ENCODE measurements around the gene MARCKSL1. TPM values are rescaled to one million over a fixed set of nuclear protein-coding genes. Genes with fewer than 3 reads are reported as not detected.
A peak's percentile ranks its signal among the peaks of the same experiment; 100 is the strongest.

MARCKSL1 gene
- polyA plus RNA-seq, 3 donors: 13.9 to 150 (median 40.3) TPM

DNA sequence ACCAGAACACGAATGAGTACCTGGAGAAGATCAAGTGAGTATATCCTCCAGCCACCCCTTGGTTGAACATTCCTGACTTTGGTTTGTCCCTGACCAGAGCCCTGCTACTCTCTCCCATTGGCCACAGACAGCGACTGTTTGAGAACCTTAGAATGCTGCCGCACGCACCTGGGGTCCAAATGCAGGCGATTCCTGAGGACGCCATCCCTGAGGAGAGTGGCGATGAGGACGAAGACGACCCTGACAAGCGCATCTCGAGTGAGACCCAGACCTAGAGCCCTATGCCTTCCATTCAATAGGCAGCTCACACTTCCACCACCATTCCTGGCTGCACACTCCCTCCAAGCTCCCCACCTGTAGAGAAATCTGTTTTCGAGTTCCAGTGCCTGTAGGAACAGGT, 4.5 kb downstream of the MARCKSL1 start:
- TF ChIP-seq, protein P1, sequence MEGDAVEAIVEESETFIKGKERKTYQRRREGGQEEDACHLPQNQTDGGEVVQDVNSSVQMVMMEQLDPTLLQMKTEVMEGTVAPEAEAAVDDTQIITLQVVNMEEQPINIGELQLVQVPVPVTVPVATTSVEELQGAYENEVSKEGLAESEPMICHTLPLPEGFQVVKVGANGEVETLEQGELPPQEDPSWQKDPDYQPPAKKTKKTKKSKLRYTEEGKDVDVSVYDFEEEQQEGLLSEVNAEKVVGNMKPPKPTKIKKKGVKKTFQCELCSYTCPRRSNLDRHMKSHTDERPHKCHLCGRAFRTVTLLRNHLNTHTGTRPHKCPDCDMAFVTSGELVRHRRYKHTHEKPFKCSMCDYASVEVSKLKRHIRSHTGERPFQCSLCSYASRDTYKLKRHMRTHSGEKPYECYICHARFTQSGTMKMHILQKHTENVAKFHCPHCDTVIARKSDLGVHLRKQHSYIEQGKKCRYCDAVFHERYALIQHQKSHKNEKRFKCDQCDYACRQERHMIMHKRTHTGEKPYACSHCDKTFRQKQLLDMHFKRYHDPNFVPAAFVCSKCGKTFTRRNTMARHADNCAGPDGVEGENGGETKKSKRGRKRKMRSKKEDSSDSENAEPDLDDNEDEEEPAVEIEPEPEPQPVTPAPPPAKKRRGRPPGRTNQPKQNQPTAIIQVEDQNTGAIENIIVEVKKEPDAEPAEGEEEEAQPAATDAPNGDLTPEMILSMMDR (IDR thresholded peaks at IDR 0.05): no peak
- H4K20me1 ChIP-seq (ENCODE audit: insufficient read depth, low read length): peaks cover 55% of the 10 kb centered on the region
- no peaks in the 10 kb centered on the region for H3K9me3 ChIP-seq (replicated peaks in 1 of 2; ENCODE audit: control insufficient read depth in 1 of 2, insufficient read depth in 1 of 2, low read length in 2 of 2)
- peaks cover 68 to 77% of the 10 kb centered on the region in 2 donors for H3K36me3 ChIP-seq (replicated peaks in 1 of 2; ENCODE audit: control insufficient read depth in 1 of 2, insufficient read depth in 2 of 2, low read length in 2 of 2)
- peaks cover 13% of the 10 kb centered on the region for H3K4me1 Mint-ChIP-seq
- DNase-seq: no peak
- H3K27ac ChIP-seq (ENCODE audit: low read depth in 1 of 2, low read length in 2 of 2): no peak overlapping the region
- H3K27me3 ChIP-seq (ENCODE audit: control insufficient read depth in 2 of 2, insufficient read depth in 2 of 2, low read length in 2 of 2): peaks cover 7 to 15% of the 10 kb centered on the region in 2 donors
- no peaks in the 10 kb centered on the region for H3K79me2 ChIP-seq (ENCODE audit: insufficient read depth, low read length)
- peaks cover 15 to 17% (median 17%) of the 10 kb centered on the region in 3 donors for H3K27me3 Mint-ChIP-seq (ENCODE audit: low read depth in 3 of 3)
- H3K9me3 Mint-ChIP-seq: peaks cover 0 to 6% (median 3%) of the 10 kb centered on the region in 7 donors
- H2AFZ ChIP-seq (ENCODE audit: insufficient read depth, low read depth, low read length, poor library complexity, severe bottlenecking): no peak overlapping the region
- no peak overlapping the region for H3K4me2 ChIP-seq (replicated peaks; ENCODE audit: extremely low read depth, low read length, poor library complexity, severe bottlenecking)
- H3K36me3 Mint-ChIP-seq: peaks cover 78 to 80% of the 10 kb centered on the region in 2 donors
- peak overlapping the region in 1 of 7 donors; percentile 75 for H3K27ac Mint-ChIP-seq
- no peak overlapping the region for H3K4me3 Mint-ChIP-seq
- no peak overlapping the region for H3K9ac ChIP-seq (ENCODE audit: insufficient read depth, low read length, poor library complexity, severe bottlenecking)
- intact Hi-C loops (cut with micrococcal nuclease): loop anchor here in 1 of 2 donors (5.0 kb wide), 1 partner anchor 41 kb away; no protein-coding TSS in a partner anchor
- 98% methylated on average over 9 of the region's 12 CpGs for WGBS (ENCODE audit: insufficient coverage)
- H3K4me1 ChIP-seq (ENCODE audit: control insufficient read depth in 1 of 2, insufficient read depth in 2 of 2, low read length in 2 of 2): peaks cover 12 to 23% of the 10 kb centered on the region in 2 donors
- H3K4me3 ChIP-seq (replicated peaks in 1 of 3; ENCODE audit: low read depth in 2 of 3, low read length in 3 of 3): no peak overlapping the region

- Mint-ChIP-seq H3K9me3 (peaks cover 0 to 6% (median 3%) of the 10 kb centered on the region in 7 donors), H3K4me1 (peaks cover 13% of the 10 kb centered on the region), H3K4me3 (no peak overlapping the region), H3K36me3 (peaks cover 85% of the 10 kb centered on the region in 2 donors), H3K27ac (no peak overlapping the region), H3K27me3 (ENCODE audit: low read depth in 3 of 3) (peaks cover 15 to 17% (median 17%) of the 10 kb centered on the region in 3 donors)
- Histone ChIP-seq H3K27ac (ENCODE audit: low read depth in 1 of 2, low read length in 2 of 2) (no peak overlapping the region), H3K9me3 (replicated peaks in 1 of 2; ENCODE audit: control insufficient read depth in 1 of 2, insufficient read depth in 1 of 2, low read length in 2 of 2) (no peaks in the 10 kb centered on the region), H3K79me2 (ENCODE audit: insufficient read depth, low read length) (no peaks in the 10 kb centered on the region), H3K9ac (ENCODE audit: insufficient read depth, low read length, poor library complexity, severe bottlenecking) (no peak overlapping the region), H3K4me2 (replicated peaks; ENCODE audit: extremely low read depth, low read length, poor library complexity, severe bottlenecking) (no peak overlapping the region), H4K20me1 (ENCODE audit: insufficient read depth, low read length) (peaks cover 55% of the 10 kb centered on the region), H3K27me3 (ENCODE audit: control insufficient read depth in 2 of 2, insufficient read depth in 2 of 2, low read length in 2 of 2) (peaks cover 7 to 15% of the 10 kb centered on the region in 2 donors), H2AFZ (ENCODE audit: insufficient read depth, low read depth, low read length, poor library complexity, severe bottlenecking) (no peak overlapping the region), H3K36me3 (replicated peaks in 1 of 2; ENCODE audit: control insufficient read depth in 1 of 2, insufficient read depth in 2 of 2, low read length in 2 of 2) (peaks cover 74 to 84% of the 10 kb centered on the region in 2 donors), H3K4me1 (ENCODE audit: control insufficient read depth in 1 of 2, insufficient read depth in 2 of 2, low read length in 2 of 2) (peaks cover 7 to 14% of the 10 kb centered on the region in 2 donors), H3K4me3 (replicated peaks in 1 of 3; ENCODE audit: low read depth in 2 of 3, low read length in 3 of 3) (no peak overlapping the region)
- TF ChIP-seq, protein P1 (IDR thresholded peaks at IDR 0.05): no peak
- intact Hi-C loops (cut with micrococcal nuclease): loop anchor here in 1 of 2 donors (5.0 kb wide), 1 partner anchor 42 kb away; no protein-coding TSS in a partner anchor
- DNase-seq: no peak
- WGBS (ENCODE audit: insufficient coverage): 97% methylated on average over 11 of the region's 12 CpGs
Observed at GRCh38 chr1:32330558-32331151, 5.4 kb downstream of the MARCKSL1 start.
